GM21723 (cell line): ENCODE measurements around the gene PPFIBP2.

Source experiments
- ATAC-seq: cut with Tn5 transposase; IDR thresholded peaks from one replicate; pipeline ENCODE4 v1.9.1; 2021; ENCODE audit warnings: mild to moderate bottlenecking, moderate library complexity; ENCODE audit not compliant: unreplicated experiment

The PPFIBP2 gene

DNA sequence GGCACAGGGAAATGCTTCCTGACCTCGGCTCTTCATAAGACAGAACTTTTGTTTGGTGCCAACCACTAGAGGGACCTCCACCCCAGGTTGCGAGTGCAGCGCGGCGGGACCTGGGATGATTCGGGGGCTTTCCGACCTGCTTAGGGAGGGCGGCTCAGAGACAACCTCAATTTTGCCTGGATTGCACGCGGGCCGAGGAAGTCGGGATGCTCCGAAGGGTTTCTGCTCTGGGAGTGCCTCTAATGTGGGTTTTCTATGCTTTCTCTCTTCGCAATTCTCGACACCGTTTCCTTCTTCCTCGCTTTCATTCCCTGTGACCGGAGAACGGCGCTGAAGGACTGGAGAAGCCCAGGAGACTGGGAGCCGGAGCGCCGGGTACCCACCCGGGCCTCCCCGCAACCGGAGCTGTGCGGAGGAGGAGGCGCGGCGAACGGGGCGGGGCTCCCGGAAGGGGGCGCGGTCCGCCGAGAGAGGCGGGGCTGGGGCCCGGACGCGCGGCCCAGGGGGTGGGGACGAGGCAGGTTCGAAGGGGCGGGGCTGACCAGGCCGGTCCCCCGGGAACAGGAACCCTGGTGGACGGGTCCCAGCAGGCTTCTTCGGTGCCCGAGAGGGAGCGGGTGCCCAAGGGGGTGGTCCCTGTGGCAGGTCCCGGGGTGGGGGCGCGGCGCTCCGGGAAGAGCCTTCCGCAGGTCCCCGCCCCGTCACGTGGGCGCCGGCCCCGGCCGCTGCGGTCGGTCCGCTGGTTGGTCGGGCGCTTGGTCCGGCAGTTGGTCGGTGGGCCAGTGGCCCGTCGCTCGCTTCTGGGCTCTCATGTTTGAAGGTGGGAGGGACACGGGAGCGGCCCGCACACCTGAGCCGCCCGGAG, at the start of gene PPFIBP2:
Gene PPFIBP2 (plus strand): TSS at position 766 of the 865 bp plus-strand sequence. CDS start 35,477 bp downstream, outside the sequence.
- ATAC-seq = peak; percentile 64

DNA sequence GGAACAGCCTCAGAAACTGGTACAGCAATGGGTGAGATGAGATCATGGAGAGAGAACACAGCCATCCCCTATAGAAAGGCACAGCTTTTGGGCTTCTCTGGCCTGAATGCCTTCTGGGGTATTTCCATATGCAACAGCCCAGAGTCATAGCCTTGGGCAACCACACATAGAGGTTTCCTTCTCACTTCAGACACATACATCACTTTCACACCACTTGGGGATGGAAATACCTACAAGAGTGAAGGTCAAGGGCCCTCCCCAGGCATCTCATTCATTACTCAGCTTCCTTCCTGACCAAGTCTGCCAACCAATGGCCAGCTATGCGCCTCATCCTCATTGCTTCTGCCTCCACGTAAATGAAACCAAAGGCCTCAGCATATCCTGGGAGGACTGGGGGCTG, 46.1 kb upstream of the PPFIBP2 start:
- no peak for ATAC-seq

DNA sequence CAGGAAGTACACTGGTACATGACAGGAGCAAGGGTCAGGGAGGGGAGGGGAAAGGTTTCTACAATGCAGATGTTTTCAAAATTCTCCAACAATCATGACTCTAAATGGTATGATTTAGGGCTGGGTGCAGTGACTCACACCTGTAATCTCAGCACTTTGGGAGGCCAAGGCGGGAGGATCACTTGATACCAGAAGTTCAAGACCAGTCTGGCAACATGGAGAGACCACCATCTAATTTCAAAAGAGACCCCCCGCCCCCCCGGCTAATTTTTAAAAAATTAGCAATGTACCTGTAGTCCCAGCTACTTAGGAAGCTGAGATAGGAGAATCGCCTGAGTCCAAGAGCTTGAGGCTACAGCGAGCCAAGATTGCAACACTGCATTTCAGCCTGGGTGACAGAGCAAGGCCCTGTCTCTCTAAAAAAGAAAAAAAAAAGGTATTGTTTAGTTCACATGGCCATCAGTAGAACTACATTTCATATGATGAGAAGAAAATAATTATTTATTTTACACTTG, 44.4 kb upstream of the PPFIBP2 start:
- no peak for ATAC-seq

DNA sequence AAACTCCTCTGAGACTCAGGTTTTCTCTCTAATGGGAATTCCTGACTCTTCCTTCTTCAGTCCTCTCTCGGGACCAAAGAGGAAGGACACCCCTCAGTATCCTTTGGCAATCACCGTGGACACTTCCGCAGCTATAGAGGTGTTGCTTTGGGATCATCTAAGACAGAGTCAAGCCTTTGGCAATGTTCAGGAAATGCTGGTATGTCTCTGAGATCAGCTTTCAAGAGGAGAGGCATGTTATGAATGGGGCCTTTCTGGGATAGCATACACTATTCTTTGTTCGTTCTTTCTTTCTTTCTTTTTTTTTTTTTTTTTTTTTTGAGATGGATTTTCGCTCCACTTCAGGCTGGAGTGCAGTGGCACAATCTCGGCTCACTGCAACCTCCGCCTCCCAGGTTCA, 42.7 kb upstream of the PPFIBP2 start:
- no peak for ATAC-seq

DNA sequence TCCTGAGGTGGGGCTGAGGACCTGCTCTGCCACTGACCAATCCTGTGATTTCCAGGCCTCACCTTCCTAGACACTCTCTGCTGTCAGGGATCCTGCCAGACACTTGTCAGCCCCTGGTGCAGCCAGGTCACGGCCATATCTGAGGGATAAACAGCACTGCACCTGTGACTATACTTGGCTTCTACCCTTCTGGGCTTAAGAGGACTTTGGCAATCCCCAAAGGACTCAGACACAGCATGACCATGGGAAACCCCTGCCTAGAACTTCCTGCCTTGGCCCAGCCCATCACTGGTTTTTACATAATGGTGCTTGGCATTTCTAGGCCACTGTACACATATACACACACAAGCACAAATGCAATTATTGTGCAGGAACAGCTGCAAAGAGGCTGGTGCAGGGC, 40.1 kb upstream of the PPFIBP2 start:
- ATAC-seq = peak; percentile 94

DNA sequence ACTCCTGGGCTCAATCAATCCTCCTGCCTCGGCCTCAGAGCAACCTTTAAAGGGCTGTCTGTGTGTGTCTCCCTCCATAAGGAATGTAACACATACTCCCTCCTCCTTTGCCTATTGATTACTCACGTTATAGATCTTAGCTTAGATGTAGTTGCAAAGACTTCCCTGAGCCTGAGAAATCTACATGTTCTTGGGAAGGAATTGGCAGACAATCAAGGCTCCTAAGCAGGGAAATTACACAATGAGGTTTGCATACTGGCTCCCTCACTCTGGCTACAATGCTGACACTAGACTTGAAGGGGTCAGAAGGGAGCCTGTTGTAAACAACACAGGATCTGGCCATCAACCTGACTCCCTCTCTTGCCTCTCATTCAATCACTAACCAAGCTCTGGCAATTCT, 33.7 kb upstream of the PPFIBP2 start:
- no peak for ATAC-seq

DNA sequence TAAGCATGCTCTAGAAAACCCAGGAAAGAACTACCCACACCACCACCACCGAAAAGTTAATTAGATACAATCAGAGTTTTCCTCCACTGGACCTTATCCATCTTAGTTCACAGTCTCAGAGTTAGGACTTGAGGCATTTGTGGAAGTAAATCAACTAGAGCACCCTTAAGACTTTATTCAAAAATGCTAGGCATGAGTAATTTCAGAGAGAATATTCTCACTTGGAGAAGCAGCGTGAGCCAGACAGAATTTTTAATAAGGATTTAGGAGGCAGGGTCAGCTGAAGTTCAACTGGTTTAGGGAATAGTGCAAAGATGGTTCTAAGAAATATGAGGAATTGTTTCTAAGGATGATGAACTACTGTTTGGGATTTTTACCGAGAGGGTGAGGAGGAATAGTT, 29.7 kb upstream of the PPFIBP2 start:
- ATAC-seq = no peak

DNA sequence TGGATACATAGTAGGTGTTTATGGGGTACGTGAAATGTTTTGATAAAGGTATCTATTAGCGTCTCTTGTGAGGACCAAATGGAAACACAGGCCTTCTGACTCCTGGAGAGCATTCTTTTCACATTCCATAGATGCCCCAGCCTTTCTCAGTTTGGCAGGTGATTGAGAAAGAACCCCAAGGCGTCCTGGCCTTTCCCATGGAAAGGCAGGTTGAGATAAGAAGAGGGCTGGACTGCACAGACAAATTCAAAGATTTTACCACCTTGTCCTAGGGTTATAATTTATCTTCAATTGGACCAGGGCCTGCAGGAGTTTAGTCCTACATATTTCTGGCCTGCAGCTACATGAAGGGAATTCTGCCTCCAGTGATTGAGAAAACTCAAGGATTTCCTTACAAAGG, 29.2 kb upstream of the PPFIBP2 start:
- no peak for ATAC-seq

DNA sequence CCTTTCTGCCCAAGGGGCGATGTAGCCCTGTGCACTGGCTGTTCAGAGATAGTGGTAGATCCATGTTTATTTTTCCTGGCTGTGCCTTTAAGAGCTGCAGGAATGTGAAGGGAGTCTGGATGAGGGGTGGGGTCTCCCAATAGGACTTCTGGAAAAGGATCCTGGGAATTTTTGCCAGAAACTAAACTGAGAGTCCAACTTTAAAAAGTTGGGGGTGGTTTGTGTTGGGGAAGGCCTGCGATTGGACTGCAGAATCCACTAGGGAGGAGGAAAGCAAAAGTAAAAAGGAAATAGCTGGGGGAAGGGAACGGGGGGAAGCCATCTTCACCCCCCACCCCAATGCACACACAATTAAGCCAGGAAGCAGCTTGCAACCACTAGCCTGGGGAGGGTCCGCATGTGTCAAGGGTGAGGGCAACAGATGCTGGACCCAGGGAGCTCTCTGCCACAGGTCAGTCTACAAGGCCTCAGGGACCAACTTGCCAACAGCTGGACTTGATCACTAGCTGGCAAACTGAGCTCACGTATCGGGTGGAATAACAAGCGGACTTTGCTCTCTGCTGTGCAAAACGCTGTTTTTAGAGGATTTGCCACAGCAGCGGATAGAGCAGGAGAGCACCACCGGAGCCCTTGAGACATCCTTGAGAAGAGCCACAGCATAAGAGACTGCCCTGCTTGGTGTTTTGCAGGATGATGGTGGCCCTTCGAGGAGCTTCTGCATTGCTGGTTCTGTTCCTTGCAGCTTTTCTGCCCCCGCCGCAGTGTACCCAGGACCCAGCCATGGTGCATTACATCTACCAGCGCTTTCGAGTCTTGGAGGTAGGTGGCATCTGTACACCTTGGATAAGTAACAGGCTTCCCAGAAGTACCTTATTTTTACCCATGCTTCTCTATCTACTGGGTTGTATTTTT, 28.4 kb upstream of the PPFIBP2 start, which contains the start of gene OLFML1:
Gene OLFML1 (plus strand): TSS at position 321 of the 912 bp plus-strand sequence. CDS start 370 bp downstream, at position 691.
- no peak for ATAC-seq

DNA sequence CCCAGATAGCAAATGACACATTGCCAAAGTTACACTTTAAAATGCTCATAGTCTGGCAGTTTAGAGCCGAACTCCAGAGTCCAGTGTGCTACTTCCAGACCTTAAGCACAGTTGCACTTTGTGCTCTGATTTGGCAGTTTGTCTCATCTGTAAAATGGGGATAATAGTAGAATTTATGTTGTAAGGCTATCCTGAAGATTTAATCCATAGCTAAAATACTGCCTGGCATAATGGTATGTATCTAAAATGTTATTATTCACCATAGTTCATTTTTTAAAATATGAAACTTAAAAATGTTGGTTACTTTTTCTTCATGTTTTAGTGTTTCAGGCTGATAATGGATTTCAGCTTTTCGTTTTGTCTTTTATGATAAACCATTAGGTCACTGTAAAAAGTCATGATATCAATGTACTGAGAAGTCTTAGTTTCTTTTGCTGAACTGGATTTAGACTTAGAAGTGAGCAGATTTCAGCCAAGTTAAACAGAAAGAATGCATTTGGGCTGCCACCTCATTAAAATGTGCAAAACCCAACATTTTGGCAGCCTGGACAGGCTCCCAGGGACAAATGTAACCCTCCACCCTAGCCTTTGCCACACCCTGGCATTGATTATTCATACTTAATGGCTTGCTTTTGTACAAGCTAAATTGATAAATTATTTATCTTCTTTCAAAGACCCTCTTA, 27.6 kb upstream of the PPFIBP2 start:
- no peak for ATAC-seq

DNA sequence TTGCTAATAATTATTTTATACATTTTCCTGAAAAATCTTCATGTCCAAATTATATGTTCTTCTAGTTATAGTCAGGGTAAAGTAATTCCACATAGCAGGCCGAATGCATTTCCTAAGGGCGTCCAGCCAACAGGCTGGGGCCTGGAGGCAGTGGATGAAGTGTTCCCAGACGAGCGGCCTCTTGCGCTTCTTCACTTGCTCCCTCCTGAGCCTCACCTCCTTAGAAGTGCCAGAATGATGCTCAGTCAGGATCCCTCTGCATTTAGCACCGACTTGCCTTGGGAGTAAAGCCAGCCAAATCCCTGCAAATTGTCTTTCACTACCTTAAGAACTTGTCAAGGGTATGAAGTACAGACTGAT, 27.0 kb upstream of the PPFIBP2 start:
- no peak for ATAC-seq

DNA sequence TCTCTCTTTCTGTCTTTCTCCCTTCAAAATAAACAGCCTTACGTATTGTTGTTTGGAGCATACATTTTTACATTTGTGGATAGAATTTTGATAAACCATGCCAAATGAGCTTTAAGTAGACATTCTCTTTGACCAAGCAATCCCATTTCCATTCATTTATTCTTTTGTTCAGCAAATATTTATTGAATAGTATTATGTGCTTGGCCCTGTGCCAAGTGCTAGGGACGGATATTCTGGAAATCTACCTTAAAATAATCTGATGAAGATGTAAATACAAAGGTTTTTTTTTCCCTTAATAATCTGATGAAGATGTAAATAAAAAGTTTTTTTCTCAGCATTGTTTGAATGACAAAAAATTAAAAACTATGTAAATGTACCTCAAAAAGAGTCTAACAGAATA, 26.4 kb upstream of the PPFIBP2 start:
- ATAC-seq = no peak

DNA sequence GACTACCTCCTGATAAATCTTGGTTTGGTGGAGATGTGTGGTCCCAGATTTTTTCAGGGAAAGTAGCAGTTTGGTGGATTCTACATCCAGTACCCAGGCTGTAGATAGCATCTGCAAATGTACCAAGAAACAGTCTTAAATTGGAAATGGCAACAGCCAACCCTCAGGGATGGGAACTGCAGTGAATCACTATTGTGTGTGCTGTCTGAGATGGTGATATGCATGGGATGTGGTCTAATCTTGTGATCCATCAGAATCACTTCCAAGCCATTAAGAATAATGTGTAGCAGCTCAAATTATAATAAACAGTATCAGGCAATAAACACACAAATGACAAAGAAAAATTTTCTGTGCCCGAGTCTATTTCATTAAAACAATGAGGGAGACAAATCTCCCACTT, 25.1 kb upstream of the PPFIBP2 start:
- no peak for ATAC-seq

DNA sequence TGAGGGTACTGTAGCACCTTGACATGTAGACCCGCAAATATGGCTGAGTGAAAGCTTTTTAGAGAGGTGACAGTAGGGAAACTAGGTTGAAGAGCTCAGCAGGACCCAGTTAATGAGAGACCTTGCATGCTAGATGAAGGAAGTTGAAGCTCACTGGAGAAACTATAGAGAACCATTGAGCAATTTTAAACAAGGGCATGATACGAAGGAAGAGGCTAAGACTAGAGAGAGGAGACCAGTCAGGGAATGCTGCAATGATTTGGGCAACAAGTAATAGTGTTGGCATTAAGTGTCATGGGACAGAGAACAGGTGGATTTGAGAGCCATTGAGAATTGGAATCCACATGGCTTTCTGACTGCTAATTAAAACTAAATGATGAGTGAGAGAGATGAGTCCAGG, 24.4 kb upstream of the PPFIBP2 start:
- no peak for ATAC-seq

DNA sequence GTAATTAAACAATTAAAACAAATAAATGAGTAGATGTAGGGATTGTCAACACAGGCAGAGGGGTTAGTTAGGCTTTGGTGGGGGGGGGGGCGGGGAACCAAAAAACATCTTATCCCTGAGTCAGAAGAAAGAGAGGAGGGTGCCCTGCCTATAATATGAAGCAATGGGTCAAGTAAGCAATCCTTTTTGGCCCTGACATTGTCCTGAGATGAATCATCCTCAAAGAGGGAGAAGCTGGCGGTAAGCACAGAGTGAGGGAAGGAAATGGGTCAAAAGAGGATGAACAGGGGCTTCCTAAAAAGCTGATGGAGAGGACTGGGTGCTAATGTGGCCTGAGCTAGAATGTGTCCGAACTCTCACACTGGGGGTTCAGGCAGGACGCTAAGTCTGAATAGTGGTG, 23.7 kb upstream of the PPFIBP2 start:
- no peak for ATAC-seq

DNA sequence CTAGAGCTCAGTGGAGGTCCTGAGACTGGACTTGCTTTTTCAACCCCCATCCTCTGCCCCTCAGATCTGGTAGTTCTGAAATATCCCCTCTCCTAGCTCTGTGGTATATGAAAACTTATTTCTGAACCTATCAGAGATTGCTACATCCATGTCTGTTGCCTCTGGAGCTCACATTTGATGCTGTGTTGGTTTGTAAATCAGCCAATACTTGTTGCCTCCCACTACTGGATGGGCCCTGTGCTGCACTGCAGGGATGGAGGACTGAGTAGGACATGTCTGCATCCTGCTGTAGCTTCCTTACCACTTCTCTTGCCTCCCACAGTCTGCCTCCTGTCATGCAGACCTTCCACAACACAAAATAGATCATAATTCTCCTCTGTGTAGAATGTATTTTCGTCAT, 23.3 kb upstream of the PPFIBP2 start:
- ATAC-seq = no peak

DNA sequence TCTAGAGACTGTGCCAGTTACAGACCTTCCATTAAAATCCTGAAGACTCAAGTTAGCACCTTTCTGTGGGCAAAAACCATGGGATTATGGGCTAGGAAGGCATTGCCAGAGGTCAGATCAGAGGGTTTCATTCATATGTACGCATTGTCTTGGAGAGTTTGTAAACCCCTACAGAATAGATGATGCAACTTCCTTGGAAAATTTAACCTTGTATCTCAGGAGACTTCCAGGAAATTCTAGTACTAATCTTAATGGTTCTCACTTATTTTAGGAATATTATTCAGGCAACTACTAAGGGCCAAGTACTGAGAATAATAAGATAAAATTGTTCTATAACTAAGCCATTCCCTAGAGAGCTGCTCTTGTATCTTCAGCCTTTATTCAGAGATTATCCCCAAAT, 21.5 kb upstream of the PPFIBP2 start:
- no peak for ATAC-seq

DNA sequence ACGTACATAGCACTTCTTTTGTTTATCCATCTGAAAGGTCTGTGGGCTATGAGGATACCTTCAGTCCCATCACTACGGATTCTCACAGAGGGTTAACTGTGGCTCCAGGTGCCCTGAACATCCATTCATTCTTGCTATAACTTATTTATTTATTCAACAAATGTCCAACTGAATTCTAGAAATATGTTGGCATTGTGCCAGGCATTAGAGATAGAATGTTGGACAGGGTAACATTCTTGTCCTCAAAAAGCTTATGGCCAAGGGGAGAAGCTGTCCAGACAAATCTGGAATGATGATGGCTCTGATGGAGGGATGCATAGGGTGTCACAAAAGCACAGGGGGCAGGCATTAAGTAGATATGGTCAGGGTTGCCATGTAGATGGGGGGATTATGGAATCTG, 20.1 kb upstream of the PPFIBP2 start:
- no peak for ATAC-seq

DNA sequence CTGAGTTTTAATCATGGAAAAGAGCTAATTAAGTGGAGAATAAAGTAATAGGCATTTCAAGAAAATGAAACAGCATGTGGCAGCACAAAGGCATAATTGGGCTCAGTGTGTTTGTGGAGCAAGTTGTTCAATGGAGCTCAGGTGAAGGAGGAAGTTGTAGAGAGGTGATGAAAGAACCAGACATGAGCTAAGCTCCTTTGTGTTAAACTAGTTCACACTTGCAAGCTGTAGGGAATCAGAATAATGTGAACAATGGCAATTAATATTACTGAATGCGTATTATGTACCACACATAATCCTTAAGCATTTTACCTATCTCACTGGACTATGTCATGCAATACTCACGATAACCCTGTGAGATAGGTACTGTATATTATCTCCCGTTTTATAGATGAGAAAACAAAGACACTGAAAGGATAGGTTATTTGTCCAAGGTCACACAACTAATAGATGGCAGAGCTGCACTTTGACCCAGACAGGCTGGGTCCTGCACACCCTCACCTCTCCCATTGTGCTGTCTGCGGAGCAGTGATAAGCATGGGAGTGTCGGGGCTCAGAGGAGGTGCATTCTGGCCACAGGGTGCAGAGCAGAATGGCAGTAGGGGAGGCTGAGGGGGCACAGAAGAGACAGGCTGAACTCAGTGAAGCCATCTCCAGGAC, 19.6 kb upstream of the PPFIBP2 start:
- no peak for ATAC-seq

DNA sequence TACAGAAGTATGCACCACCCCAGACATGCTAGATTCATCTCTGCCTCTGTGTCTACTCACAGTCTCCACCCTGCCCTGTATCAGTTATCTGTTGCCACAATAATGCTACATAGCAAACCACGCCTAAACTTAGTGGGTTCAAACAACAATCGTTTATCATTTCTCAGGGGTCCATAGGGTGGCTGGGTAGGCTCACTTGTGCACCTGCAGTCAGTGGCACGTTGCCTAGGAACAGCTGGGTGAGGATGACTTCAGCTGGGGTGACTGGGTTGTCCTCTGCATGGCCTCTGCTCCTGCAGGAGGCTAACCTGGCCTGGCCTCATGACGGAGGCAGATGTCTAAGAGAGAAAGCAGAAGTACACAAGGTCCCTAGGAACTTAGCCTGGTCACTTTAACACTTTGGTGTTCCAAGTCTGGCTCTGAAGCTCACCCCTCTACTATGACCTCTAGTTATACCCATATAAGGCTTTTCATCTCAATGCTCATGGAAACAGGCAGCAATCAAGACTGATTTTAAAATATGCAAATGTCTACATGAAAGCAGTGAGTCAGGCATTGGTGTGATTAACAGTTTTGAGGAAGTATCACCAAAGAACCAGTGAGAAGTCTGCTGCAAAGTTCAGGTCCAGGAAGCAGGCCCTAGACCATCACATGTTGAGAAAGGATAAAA, 17.8 kb upstream of the PPFIBP2 start:
- ATAC-seq = peak; percentile 90
